ENCODE measurements around the gene STX18. TPM values are rescaled to one million over a fixed set of nuclear protein-coding genes. Genes with fewer than 3 reads are reported as not detected.

The STX18 gene
- total and polyA plus RNA-seq, 2 donors (not counting 1 experiment from before 2014, with no cell fraction given): 27.4 to 28.2 TPM

- Histone ChIP-seq H4K20me1 (ENCODE audit: control insufficient read depth, extremely low read depth, insufficient read depth, low read length) (no peaks in the 10 kb centered on the region), H3K36me3 (ENCODE audit: control insufficient read depth, insufficient read depth, low read length) (no peaks in the 10 kb centered on the region), H3K27ac (ENCODE audit: insufficient read depth, low read length) (no peak overlapping the region), H3K9me3 (ENCODE audit: control insufficient read depth, insufficient read depth, low read depth, low read length) (no peaks in the 10 kb centered on the region), H3K4me1 (ENCODE audit: control insufficient read depth, extremely low read depth, insufficient read depth, low read length) (no peaks in the 10 kb centered on the region), H3K9ac (ENCODE audit: insufficient read depth, low read length) (no peak overlapping the region), H3K79me2 (ENCODE audit: control insufficient read depth, insufficient read depth, low read length) (no peaks in the 10 kb centered on the region), H3K27me3 (ENCODE audit: control insufficient read depth, insufficient read depth, low read length) (peaks cover 50% of the 10 kb centered on the region), H2AFZ (ENCODE audit: low read length) (no peak overlapping the region), H3K4me2 (ENCODE audit: extremely low read depth, insufficient read depth, low read length) (no peak overlapping the region), H3K4me3 (replicated peaks in 1 of 4; ENCODE audit: control extremely low read depth in 1 of 4, insufficient read depth in 1 of 4, low read depth in 3 of 4, low read length in 4 of 4) (no peak overlapping the region)
- DNase-seq (ENCODE audit: low read depth in 2 of 2): no peak
- TF ChIP-seq CTCF (conservative IDR thresholded peaks at IDR 0.05 in 1 of 2, IDR thresholded peaks at IDR 0.05 in 1 of 2; ENCODE audit: low read depth in 1 of 2, low read length in 2 of 2) (no peak), EZH2 (IDR thresholded peaks at IDR 0.05; ENCODE audit: low read length, missing control alignments) (no peak)
Observed at GRCh38 chr4:4390046-4390445, 151.8 kb downstream of the STX18 start.

GRCh38 chr4:4388836-4389575 lies 152.8 kb downstream of the STX18 start:
- TF ChIP-seq EZH2 (IDR thresholded peaks at IDR 0.05; ENCODE audit: low read length, missing control alignments): no peak
- no peak for TF ChIP-seq CTCF (conservative IDR thresholded peaks at IDR 0.05 in 1 of 2, IDR thresholded peaks at IDR 0.05 in 1 of 2; ENCODE audit: low read depth in 1 of 2, low read length in 2 of 2)
- Histone ChIP-seq H3K9me3 (ENCODE audit: control insufficient read depth, insufficient read depth, low read depth, low read length) (no peaks in the 10 kb centered on the region), H3K36me3 (ENCODE audit: control insufficient read depth, insufficient read depth, low read length) (no peaks in the 10 kb centered on the region)

GRCh38 chr4:4388311-4388790 lies 153.5 kb downstream of the STX18 start:
- TF ChIP-seq EZH2 (IDR thresholded peaks at IDR 0.05; ENCODE audit: low read length, missing control alignments) (no peak), CTCF (conservative IDR thresholded peaks at IDR 0.05 in 1 of 2, IDR thresholded peaks at IDR 0.05 in 1 of 2; ENCODE audit: low read depth in 1 of 2, low read length in 2 of 2) (no peak)
- no peaks in the 10 kb centered on the region for H3K4me1 ChIP-seq (ENCODE audit: control insufficient read depth, extremely low read depth, insufficient read depth, low read length)
- H3K9me3 ChIP-seq (ENCODE audit: control insufficient read depth, insufficient read depth, low read depth, low read length): no peaks in the 10 kb centered on the region
- H3K4me3 ChIP-seq (replicated peaks in 1 of 4; ENCODE audit: control extremely low read depth in 1 of 4, insufficient read depth in 1 of 4, low read depth in 3 of 4, low read length in 4 of 4): no peak overlapping the region
- H3K27ac ChIP-seq (ENCODE audit: insufficient read depth, low read length): no peak overlapping the region
- no peaks in the 10 kb centered on the region for H3K79me2 ChIP-seq (ENCODE audit: control insufficient read depth, insufficient read depth, low read length)
- H3K36me3 ChIP-seq (ENCODE audit: control insufficient read depth, insufficient read depth, low read length): no peaks in the 10 kb centered on the region
- H3K9ac ChIP-seq (ENCODE audit: insufficient read depth, low read length): no peak overlapping the region
- H3K4me2 ChIP-seq (ENCODE audit: extremely low read depth, insufficient read depth, low read length): peak overlapping the region; percentile 13
- DNase-seq (ENCODE audit: low read depth in 2 of 2): no peak
- no peak overlapping the region for H2AFZ ChIP-seq (ENCODE audit: low read length)
- H4K20me1 ChIP-seq (ENCODE audit: control insufficient read depth, extremely low read depth, insufficient read depth, low read length): no peaks in the 10 kb centered on the region
- H3K27me3 ChIP-seq (ENCODE audit: control insufficient read depth, insufficient read depth, low read length): peaks cover 53% of the 10 kb centered on the region

More at GRCh38 chr4:4388836-4389575, 152.8 kb downstream of the STX18 start:
- H2AFZ ChIP-seq (ENCODE audit: low read length): no peak overlapping the region
- no peak overlapping the region for H3K27ac ChIP-seq (ENCODE audit: insufficient read depth, low read length)
- H3K4me1 ChIP-seq (ENCODE audit: control insufficient read depth, extremely low read depth, insufficient read depth, low read length): no peaks in the 10 kb centered on the region
- H3K4me3 ChIP-seq (replicated peaks in 1 of 4; ENCODE audit: control extremely low read depth in 1 of 4, insufficient read depth in 1 of 4, low read depth in 3 of 4, low read length in 4 of 4): no peak overlapping the region
- no peak overlapping the region for H3K9ac ChIP-seq (ENCODE audit: insufficient read depth, low read length)
- H3K27me3 ChIP-seq (ENCODE audit: control insufficient read depth, insufficient read depth, low read length): peaks cover 53% of the 10 kb centered on the region
- DNase-seq (ENCODE audit: low read depth in 2 of 2): no peak
- H3K79me2 ChIP-seq (ENCODE audit: control insufficient read depth, insufficient read depth, low read length): no peaks in the 10 kb centered on the region
- H3K4me2 ChIP-seq (ENCODE audit: extremely low read depth, insufficient read depth, low read length): no peak overlapping the region
- H4K20me1 ChIP-seq (ENCODE audit: control insufficient read depth, extremely low read depth, insufficient read depth, low read length): no peaks in the 10 kb centered on the region
